ENCODE measurements around the gene SCAPER.

DNA sequence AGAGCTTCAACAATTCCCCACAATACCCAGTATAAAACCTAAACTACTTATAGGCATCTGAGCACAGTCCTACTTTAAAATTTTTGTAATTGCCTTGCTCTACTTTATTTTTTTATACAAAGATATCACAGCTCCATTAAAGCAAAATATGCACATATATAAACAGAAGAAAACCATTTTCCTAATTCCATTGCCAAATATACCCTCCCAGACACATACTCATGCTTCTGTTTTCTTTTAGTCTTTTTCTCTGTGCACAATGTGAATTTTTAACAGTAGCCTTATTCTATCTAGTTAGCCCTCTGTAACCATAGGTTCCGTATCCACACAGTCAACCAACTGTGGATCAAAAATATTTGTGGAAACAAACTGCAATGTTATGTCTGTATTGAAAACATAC lies 260.5 kb downstream of the SCAPER start:
- TF ChIP-seq, protein P1, sequence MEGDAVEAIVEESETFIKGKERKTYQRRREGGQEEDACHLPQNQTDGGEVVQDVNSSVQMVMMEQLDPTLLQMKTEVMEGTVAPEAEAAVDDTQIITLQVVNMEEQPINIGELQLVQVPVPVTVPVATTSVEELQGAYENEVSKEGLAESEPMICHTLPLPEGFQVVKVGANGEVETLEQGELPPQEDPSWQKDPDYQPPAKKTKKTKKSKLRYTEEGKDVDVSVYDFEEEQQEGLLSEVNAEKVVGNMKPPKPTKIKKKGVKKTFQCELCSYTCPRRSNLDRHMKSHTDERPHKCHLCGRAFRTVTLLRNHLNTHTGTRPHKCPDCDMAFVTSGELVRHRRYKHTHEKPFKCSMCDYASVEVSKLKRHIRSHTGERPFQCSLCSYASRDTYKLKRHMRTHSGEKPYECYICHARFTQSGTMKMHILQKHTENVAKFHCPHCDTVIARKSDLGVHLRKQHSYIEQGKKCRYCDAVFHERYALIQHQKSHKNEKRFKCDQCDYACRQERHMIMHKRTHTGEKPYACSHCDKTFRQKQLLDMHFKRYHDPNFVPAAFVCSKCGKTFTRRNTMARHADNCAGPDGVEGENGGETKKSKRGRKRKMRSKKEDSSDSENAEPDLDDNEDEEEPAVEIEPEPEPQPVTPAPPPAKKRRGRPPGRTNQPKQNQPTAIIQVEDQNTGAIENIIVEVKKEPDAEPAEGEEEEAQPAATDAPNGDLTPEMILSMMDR (conservative IDR thresholded peaks at IDR 0.05; ENCODE audit: low read depth, low read length), result no peak
- TF ChIP-seq MAZ (IDR thresholded peaks at IDR 0.05; ENCODE audit: borderline replicate concordance, low read depth, low read length) (no peak), POLR2A (IDR thresholded peaks at IDR 0.05; ENCODE audit: low read depth, low read length) (no peak), USF2 (IDR thresholded peaks at IDR 0.05; ENCODE audit: low read depth, low read length) (no peak), FOS (IDR thresholded peaks at IDR 0.05; ENCODE audit: low read depth, low read length) (no peak), MXI1 (IDR thresholded peaks at IDR 0.05; ENCODE audit: borderline replicate concordance, low read depth, low read length) (no peak), RAD21 (IDR thresholded peaks at IDR 0.05; ENCODE audit: low read length) (no peak), SMC3 (IDR thresholded peaks at IDR 0.05; ENCODE audit: low read depth, low read length) (no peak)
